ENCODE data around the gene OR7G2.
"Not testable (repeated sequence)": the region's sequence is repeated elsewhere in the genome, so short reads cannot be mapped to it uniquely, and the experiment has no call there.

OR7G2 gene

GRCh38 chr19:9126900-9127405, 19.7 kb upstream of the OR7G2 start, which contains the start of gene OR7G3:
TSS of gene OR7G3 (minus strand) at chr19:9126950. CDS start at chr19:9126950, 0 bp downstream.
- H3K4me3 Mint-ChIP-seq = no peak within 1 kb of the TSS
- peaks cover 25 to 37% of the 10 kb centered on the region in 2 donors for H3K27me3 Mint-ChIP-seq
- H3K9me3 Mint-ChIP-seq = no peaks in the 10 kb centered on the region
- peaks cover 11 to 12% of the 10 kb centered on the region in 2 donors for H3K4me1 Mint-ChIP-seq
- no peaks in the 10 kb centered on the region for H3K36me3 Mint-ChIP-seq
- ATAC-seq (replicated peaks) (no peak), DNase-seq (no peak)
- H3K27ac Mint-ChIP-seq = no peak within 1 kb of the TSS

- Mint-ChIP-seq H3K27ac (no peak overlapping the region), H3K4me3 (no peak overlapping the region), H3K27me3 (peaks cover 21 to 25% of the 10 kb centered on the region in 2 donors), H3K36me3 (no peaks in the 10 kb centered on the region), H3K4me1 (no peaks in the 10 kb centered on the region), H3K9me3 (peaks cover 0 to 2% of the 10 kb centered on the region in 2 donors)
- DNase-seq = no peak
- ATAC-seq (replicated peaks) = no peak
These were observed 9.3 kb upstream of the OR7G2 start for GRCh38 chr19:9116547-9116946.

GRCh38 chr19:9115307-9115813, 8.1 kb upstream of the OR7G2 start, which contains the start of gene OR7G1:
TSS of gene OR7G1 (minus strand) at chr19:9115763. CDS start at chr19:9115763, 0 bp downstream.
- Mint-ChIP-seq H3K9me3 (no peaks in the 10 kb centered on the region), H3K4me3 (no peak within 1 kb of the TSS), H3K4me1 (no peaks in the 10 kb centered on the region), H3K27ac (no peak within 1 kb of the TSS), H3K36me3 (no peaks in the 10 kb centered on the region), H3K27me3 (peaks cover 21 to 22% of the 10 kb centered on the region in 2 donors)
- no peak for DNase-seq
- no peak for ATAC-seq (replicated peaks)

DNA sequence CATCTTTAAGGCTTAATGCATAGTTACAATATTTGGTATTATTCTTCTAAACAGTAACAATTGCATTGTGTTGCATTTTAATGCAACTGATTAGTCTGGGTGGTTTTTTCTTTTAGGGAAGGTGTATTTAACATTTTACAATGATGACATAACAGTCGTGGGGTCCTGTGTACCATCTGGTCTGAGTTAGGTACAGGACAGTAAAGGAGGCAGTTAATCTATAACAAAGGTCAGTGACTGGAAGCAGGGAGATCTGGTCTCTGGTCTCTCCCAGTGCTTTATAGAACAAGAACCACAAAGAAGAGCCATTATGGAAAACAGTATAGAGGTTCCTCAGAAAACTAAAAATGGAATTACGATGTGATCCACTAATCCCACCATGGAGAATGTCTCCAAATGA, 2.7 kb upstream of the OR7G2 start:
- Mint-ChIP-seq H3K36me3 (no peaks in the 10 kb centered on the region), H3K9me3 (no peaks in the 10 kb centered on the region), H3K27ac (no peak overlapping the region), H3K4me1 (no peaks in the 10 kb centered on the region), H3K4me3 (no peak overlapping the region), H3K27me3 (peaks cover 19 to 41% of the 10 kb centered on the region in 2 donors)
- ATAC-seq (replicated peaks) (no peak), DNase-seq (no peak)

DNA sequence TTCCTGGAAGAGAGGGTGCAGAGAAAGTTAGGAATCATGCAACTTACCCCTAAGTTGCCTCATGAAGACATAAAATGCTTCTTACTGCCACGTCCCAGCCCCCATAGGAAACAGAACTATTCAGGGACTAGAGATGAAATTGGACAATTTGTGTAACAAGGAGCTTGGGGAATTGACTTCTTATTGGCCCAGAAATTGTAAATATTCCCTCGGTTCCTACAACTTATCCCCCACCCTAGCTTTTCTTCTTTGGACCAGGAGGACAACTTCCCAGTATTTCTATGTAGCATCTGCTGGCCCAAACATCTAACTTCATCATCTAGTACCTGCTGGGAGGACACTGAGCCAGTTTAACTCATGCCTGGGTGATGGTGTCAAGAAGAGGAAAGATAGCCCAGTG, 20.5 kb downstream of the OR7G2 start, which contains the start of gene OR1M1:
Gene OR1M1, plus strand, starts transcription at position 301 of the 400 bp plus-strand sequence. CDS start 6,184 bp downstream, outside the sequence.
- Mint-ChIP-seq H3K27me3 (peaks cover 23 to 26% of the 10 kb centered on the region in 2 donors), H3K4me3 (no peak within 1 kb of the TSS), H3K9me3 (no peaks in the 10 kb centered on the region), H3K27ac (no peak within 1 kb of the TSS), H3K4me1 (no peaks in the 10 kb centered on the region), H3K36me3 (no peaks in the 10 kb centered on the region)
- DNase-seq (no peak), ATAC-seq (replicated peaks) (no peak)

GRCh38 chr19:9078651-9079050, 28.6 kb downstream of the OR7G2 start:
- Mint-ChIP-seq H3K36me3 (no peaks in the 10 kb centered on the region), H3K27me3 (peaks cover 5% of the 10 kb centered on the region in 2 donors), H3K4me1 (peaks cover 0 to 4% of the 10 kb centered on the region in 2 donors), H3K4me3 (no peak overlapping the region), H3K9me3 (no peaks in the 10 kb centered on the region), H3K27ac (no peak overlapping the region)
- no peak for DNase-seq
- no peak for ATAC-seq (replicated peaks)

- no peak for DNase-seq
- no peaks in the 10 kb centered on the region for H3K9me3 Mint-ChIP-seq
- no peaks in the 10 kb centered on the region for H3K36me3 Mint-ChIP-seq
- no peak for ATAC-seq (replicated peaks)
- no peak overlapping the region for H3K4me3 Mint-ChIP-seq
- no peak overlapping the region for H3K27ac Mint-ChIP-seq
- peaks cover 0 to 4% of the 10 kb centered on the region in 2 donors for H3K4me1 Mint-ChIP-seq
- no peaks in the 10 kb centered on the region for H3K27me3 Mint-ChIP-seq
These were observed 30.4 kb downstream of the OR7G2 start for GRCh38 chr19:9076901-9077300.

DNA sequence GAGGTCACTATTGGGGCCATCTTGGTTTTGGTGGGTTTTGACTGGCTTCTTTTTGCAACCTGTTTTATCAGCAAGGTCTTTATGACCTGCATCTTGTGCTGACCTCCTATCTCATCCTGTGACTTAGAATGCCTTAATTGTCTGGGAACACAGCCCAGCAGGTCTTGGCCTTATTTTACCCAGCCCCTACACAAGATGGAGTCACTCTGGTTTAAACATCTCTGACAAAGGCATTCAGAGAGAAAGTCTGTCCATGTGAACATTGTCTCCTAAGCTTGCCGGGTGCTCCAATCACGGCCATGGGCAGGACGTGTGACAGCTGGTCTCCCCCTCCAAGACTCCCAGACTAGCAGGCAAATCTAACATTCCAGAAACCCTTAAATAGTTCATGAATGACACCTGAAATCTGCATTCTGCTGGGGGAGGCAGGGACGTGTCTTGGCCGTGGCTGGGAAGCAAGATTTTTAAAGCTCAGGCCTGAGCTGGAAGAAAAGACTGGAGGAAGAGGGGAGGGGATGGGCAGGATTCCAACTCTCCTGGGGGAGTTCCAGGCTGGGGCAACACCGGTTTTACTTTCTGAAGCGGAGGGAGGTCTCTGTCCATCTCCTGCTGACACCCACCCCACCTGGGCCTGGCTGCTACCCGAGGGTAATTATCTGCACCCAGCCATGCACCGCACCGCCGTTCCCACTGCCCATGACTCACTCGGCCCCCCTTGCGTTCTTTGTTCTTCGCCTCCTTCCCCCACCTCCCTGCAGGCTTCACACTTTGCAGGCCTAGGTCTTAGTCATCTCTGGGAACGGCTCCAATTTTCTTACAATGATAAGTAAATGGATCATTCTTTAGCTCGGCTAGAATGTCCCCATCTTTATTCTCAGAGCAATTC, 32.0 kb downstream of the OR7G2 start:
- no peaks in the 10 kb centered on the region for H3K9me3 Mint-ChIP-seq
- H3K27me3 Mint-ChIP-seq = no peaks in the 10 kb centered on the region

DNA sequence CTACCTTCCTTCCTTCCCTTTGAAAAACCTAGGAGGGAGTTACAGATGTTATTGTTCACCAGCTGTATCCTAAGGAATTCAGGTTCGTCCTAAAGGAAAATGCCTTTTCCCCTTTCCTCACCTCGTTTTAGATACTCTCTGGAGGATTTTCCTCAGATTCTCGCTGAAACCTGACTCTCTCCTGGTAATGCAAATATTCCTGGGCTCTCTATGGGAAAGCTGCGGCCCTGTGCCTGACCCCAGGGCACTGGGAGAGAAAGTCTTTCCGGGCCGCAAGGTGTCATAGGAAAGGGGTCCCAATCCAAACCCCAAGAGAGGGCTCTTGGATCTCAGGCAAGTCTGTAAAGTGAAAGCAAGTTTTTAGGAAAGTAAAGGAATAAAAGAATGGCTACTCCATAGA, 33.5 kb downstream of the OR7G2 start:
- H3K27me3 Mint-ChIP-seq = no peaks in the 10 kb centered on the region
- no peaks in the 10 kb centered on the region for H3K4me1 Mint-ChIP-seq
- no peak overlapping the region for H3K27ac Mint-ChIP-seq
- no peak overlapping the region for H3K4me3 Mint-ChIP-seq
- no peaks in the 10 kb centered on the region for H3K9me3 Mint-ChIP-seq
- no peaks in the 10 kb centered on the region for H3K36me3 Mint-ChIP-seq
- ATAC-seq (replicated peaks) (no peak), DNase-seq (no peak)

More for the DNA sequence above, 32.0 kb downstream of the OR7G2 start:
- no peak for DNase-seq
- no peak overlapping the region for H3K4me3 Mint-ChIP-seq
- H3K36me3 Mint-ChIP-seq = no peaks in the 10 kb centered on the region
- ATAC-seq (replicated peaks) = no peak
- H3K4me1 Mint-ChIP-seq = peaks cover 0 to 4% of the 10 kb centered on the region in 2 donors
- H3K27ac Mint-ChIP-seq = no peak overlapping the region

GRCh38 chr19:9071720-9072119, 35.6 kb downstream of the OR7G2 start:
- H3K27me3 Mint-ChIP-seq; H3K9me3 Mint-ChIP-seq; DNase-seq; H3K4me1 Mint-ChIP-seq; H3K4me3 Mint-ChIP-seq; H3K36me3 Mint-ChIP-seq; H3K27ac Mint-ChIP-seq; ATAC-seq (replicated peaks): not testable (repeated sequence)

- Mint-ChIP-seq H3K27me3 (no peaks in the 10 kb centered on the region), H3K9me3 (no peaks in the 10 kb centered on the region), H3K4me3 (no peak overlapping the region), H3K27ac (no peak overlapping the region), H3K4me1 (no peaks in the 10 kb centered on the region), H3K36me3 (no peaks in the 10 kb centered on the region)
- DNase-seq = no peak
- ATAC-seq (replicated peaks) = no peak
These were observed 37.2 kb downstream of the OR7G2 start for GRCh38 chr19:9070066-9070465.

DNA sequence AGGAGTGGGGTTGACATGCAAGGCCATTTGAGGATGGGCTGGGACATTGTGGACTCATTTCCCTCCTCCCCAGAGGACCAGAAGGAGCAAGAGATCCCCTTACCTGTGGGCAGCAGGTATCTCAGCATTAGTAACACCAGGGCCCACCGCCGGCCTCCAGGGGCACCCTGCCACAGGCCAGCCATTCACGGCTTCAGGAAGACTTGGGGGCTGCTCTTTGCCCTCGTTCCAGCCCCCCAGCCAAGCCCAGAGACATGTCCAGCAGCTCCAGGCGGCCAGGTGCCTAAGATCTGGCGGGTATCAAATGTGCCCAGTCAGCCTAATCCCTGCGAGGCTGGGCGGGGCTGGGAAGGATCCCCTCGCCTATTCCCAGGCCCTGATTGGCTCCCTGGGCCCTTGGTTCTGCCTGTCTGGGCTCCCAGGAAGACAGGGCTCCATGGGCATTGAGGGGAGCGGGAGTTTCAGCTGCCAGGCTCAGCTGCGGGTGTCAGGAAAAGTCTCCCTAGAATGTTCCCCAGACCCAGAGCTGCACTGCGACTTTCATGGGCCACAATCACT, 41.7 kb downstream of the OR7G2 start:
- no peak for ATAC-seq (replicated peaks)
- H3K36me3 Mint-ChIP-seq = no peaks in the 10 kb centered on the region
- no peak overlapping the region for H3K27ac Mint-ChIP-seq
- H3K9me3 Mint-ChIP-seq = no peaks in the 10 kb centered on the region
- no peak overlapping the region for H3K4me3 Mint-ChIP-seq
- no peak for DNase-seq
- H3K27me3 Mint-ChIP-seq = peaks cover 0 to 8% of the 10 kb centered on the region in 2 donors
- no peaks in the 10 kb centered on the region for H3K4me1 Mint-ChIP-seq

- ATAC-seq (replicated peaks) (no peak), DNase-seq (no peak)
- H3K27ac Mint-ChIP-seq = no peak overlapping the region
- H3K4me3 Mint-ChIP-seq = no peak overlapping the region
- H3K27me3 Mint-ChIP-seq = peaks cover 0 to 15% of the 10 kb centered on the region in 2 donors
- no peaks in the 10 kb centered on the region for H3K4me1 Mint-ChIP-seq
- no peaks in the 10 kb centered on the region for H3K36me3 Mint-ChIP-seq
- peaks cover 0 to 2% of the 10 kb centered on the region in 2 donors for H3K9me3 Mint-ChIP-seq
These were observed 45.4 kb downstream of the OR7G2 start for GRCh38 chr19:9061879-9062278.

DNA sequence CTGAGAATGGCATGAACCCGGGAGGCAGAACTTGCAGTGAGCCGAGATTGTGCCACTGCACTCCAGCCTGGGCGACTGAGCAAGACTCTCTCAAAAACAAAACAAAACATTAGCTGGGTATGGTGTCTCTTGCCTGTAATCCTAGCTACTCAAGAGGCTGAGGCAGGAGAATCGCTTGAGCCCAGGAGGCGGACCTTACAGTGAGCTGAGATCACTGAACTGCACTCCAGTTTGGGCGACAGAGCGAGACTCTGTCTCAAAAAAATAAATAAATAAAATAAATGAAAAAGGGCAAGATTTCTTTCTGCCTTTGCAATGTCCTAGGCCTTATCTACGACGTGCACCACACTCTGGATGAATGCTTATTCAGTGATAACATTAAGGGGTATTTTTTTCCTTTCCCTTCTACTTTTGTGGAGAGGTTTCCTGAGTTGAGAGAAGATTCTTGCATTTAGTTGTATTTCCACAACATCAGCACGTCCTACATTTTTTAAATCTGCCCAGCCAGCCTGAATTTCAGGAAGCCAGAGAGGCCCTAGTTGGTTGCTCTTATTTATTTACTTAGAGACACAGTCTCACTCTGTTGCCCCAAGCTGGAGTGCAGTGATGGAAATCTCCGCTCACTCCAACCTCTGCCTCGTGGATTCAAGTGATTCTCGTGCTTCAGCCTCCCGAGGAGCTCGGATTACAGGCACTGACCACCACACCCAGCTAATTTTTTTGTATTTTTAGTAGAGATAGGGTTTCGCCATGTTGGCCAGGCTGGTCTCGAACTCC, 46.5 kb downstream of the OR7G2 start:
- no peaks in the 10 kb centered on the region for H3K36me3 Mint-ChIP-seq
- no peak overlapping the region for H3K4me3 Mint-ChIP-seq
- DNase-seq (no peak), ATAC-seq (replicated peaks) (no peak)
- peaks cover 0 to 2% of the 10 kb centered on the region in 2 donors for H3K9me3 Mint-ChIP-seq
- no peaks in the 10 kb centered on the region for H3K4me1 Mint-ChIP-seq
- H3K27me3 Mint-ChIP-seq = peaks cover 0 to 15% of the 10 kb centered on the region in 2 donors
- H3K27ac Mint-ChIP-seq = no peak overlapping the region
